Smooth muscle cell (in vitro differentiated cells): ENCODE measurements around the gene S1PR3. TPM values are rescaled to one million over a fixed set of nuclear protein-coding genes. Genes with fewer than 3 reads are reported as not detected.

Source experiments
- DNase-seq: peaks from one replicate; lab custom pipeline; 2025; ENCODE audit not compliant: unreplicated experiment; lab: John Stamatoyannopoulos, UW
- H2AFZ ChIP-seq: fragments of 200-600 bp; sonication (generic); 2 replicates; pipeline ENCODE4 v1.6.0; 2016; ENCODE audit warnings: antibody characterized with exemption, low read depth, mild to moderate bottlenecking
- H3F3A ChIP-seq: fragments of 200-600 bp; sonication (generic); 2 replicates; pipeline ENCODE4 v1.6.0; 2017; ENCODE audit warnings: antibody characterized with exemption, low read depth
- H3K27ac ChIP-seq: fragments of 200-600 bp; sonication (generic); 2 replicates; pipeline ENCODE4 v1.5.1; 2016; ENCODE audit warnings: low read depth, mild to moderate bottlenecking
- H3K27me3 ChIP-seq: fragments of 200-600 bp; sonication (generic); 2 replicates; pipeline ENCODE4 v1.6.1; 2016; ENCODE audit warnings: low read depth, mild to moderate bottlenecking
- H3K36me3 ChIP-seq: fragments of 200-600 bp; sonication (generic); 2 replicates; pipeline ENCODE4 v1.5.1; 2016; ENCODE audit warnings: low read depth
- H3K4me1 ChIP-seq: fragments of 200-600 bp; sonication (generic); 2 replicates; pipeline ENCODE4 v1.5.1; 2016; ENCODE audit warnings: low read depth
- H3K4me2 ChIP-seq: fragments of 200-600 bp; sonication (generic); 2 replicates; pipeline ENCODE4 v1.6.0; 2016; ENCODE audit warnings: mild to moderate bottlenecking
- H3K4me3 ChIP-seq: fragments of 200-600 bp; sonication (generic); 2 replicates; pipeline ENCODE4 v1.5.1; 2016; ENCODE audit warnings: mild to moderate bottlenecking
- H3K79me2 ChIP-seq: fragments of 200-600 bp; sonication (generic); 2 replicates; pipeline ENCODE4 v1.6.0; 2016; ENCODE audit warnings: low read depth, mild to moderate bottlenecking
- H3K9ac ChIP-seq: fragments of 200-600 bp; sonication (generic); 2 replicates; pipeline ENCODE4 v1.6.0; 2016; ENCODE audit warnings: low read depth
- H3K9me3 ChIP-seq: fragments of 200-600 bp; sonication (generic); replicated peaks from 2 replicates; pipeline ENCODE4 v1.5.1; 2016; ENCODE audit warnings: low read depth
- H4K20me1 ChIP-seq: fragments of 200-600 bp; sonication (generic); 2 replicates; pipeline ENCODE4 v1.6.0; 2016; ENCODE audit warnings: low read depth
- CTCF ChIP-seq: fragments of 200-600 bp; sonication (generic); IDR thresholded peaks from 2 replicates; pipeline ENCODE4 v1.5.1; 2017; ENCODE audit warnings: borderline replicate concordance, mild to moderate bottlenecking, antibody characterized with exemption; ENCODE audit not compliant: insufficient read depth, poor library complexity, severe bottlenecking
- WGBS: methylation state at CpG from one replicate; pipeline ENCODE4 v1.1.7; 2016; ENCODE audit warnings: low lambda C conversion rate; 5-methylcytosine and 5-hydroxymethylcytosine counted together
- polyA plus RNA-seq: library from polyadenylated mRNA; unstranded; fragments of >200 nt; fragmentation: Nextera tagmentation; extraction: Ambion mirVana; gene quantifications from 2 replicates; pipeline ENCODE4 v1.2.1, GENCODE V29; 2016
- total RNA-seq: library from RNA; depleted of rRNA; stranded (reverse); fragments of >200 nt; gene quantifications from 2 replicates; pipeline ENCODE4 v1.2.3, GENCODE V29; 2014

S1PR3 gene
- total and polyA plus RNA-seq, 2 experiments from 2014 or later = 184 to 246 TPM

GRCh38 chr9:88988796-88989641 lies 2.2 kb upstream of the S1PR3 start:
- no peak for DNase-seq
- Histone ChIP-seq H3K27me3 (no peaks in the 10 kb centered on the region), H3K79me2 (peaks cover 37% of the 10 kb centered on the region), H3K27ac (peak overlapping the region; percentile 71), H3K9me3 (no peaks in the 10 kb centered on the region), H3F3A (peaks cover 5% of the 10 kb centered on the region), H3K36me3 (no peaks in the 10 kb centered on the region), H3K9ac (no peak overlapping the region), H3K4me2 (peak overlapping the region; percentile 91), H3K4me1 (peaks cover 38% of the 10 kb centered on the region), H4K20me1 (peaks cover 25% of the 10 kb centered on the region), H2AFZ (peak overlapping the region; percentile 9), H3K4me3 (peak overlapping the region; percentile 20)
- TF ChIP-seq CTCF = no peak
- 33% methylated on average over 7 of the region's 7 CpGs for WGBS

GRCh38 chr9:88990041-88990728 lies 1.1 kb upstream of the S1PR3 start:
- Histone ChIP-seq H3K36me3 (no peaks in the 10 kb centered on the region), H3K27ac (peak overlapping the region; percentile 71), H3K4me1 (peaks cover 48% of the 10 kb centered on the region), H3K27me3 (no peaks in the 10 kb centered on the region), H3K9ac (peak overlapping the region; percentile 66), H3K4me2 (peak overlapping the region; percentile 91), H3K9me3 (no peaks in the 10 kb centered on the region), H2AFZ (peak overlapping the region; percentile 61), H4K20me1 (peaks cover 36% of the 10 kb centered on the region), H3K4me3 (peak overlapping the region; percentile 75), H3K79me2 (peaks cover 49% of the 10 kb centered on the region), H3F3A (peaks cover 7% of the 10 kb centered on the region)
- WGBS = 28% methylated on average over 25 of the region's 25 CpGs
- TF ChIP-seq CTCF = no peak
- DNase-seq = no peak

GRCh38 chr9:88990729-88991065 lies 571 bp upstream of the S1PR3 start:
- DNase-seq = no peak
- H3K79me2 ChIP-seq = peaks cover 54% of the 10 kb centered on the region
- peaks cover 52% of the 10 kb centered on the region for H3K4me1 ChIP-seq

More at GRCh38 chr9:88990729-88991065, 571 bp upstream of the S1PR3 start:
- peaks cover 12% of the 10 kb centered on the region for H3F3A ChIP-seq
- no peaks in the 10 kb centered on the region for H3K36me3 ChIP-seq
- no peaks in the 10 kb centered on the region for H3K27me3 ChIP-seq
- H3K4me3 ChIP-seq = peak overlapping the region; percentile 75
- TF ChIP-seq CTCF = no peak
- peaks cover 41% of the 10 kb centered on the region for H4K20me1 ChIP-seq
- peak overlapping the region; percentile 66 for H3K9ac ChIP-seq
- H3K27ac ChIP-seq = peak overlapping the region; percentile 71
- 1% methylated on average over 19 of the region's 21 CpGs for WGBS
- peak overlapping the region; percentile 91 for H3K4me2 ChIP-seq
- no peaks in the 10 kb centered on the region for H3K9me3 ChIP-seq
- H2AFZ ChIP-seq = peak overlapping the region; percentile 76
